ENCODE results near the gene FAM13C. TPM values are rescaled to one million over a fixed set of nuclear protein-coding genes. Genes with fewer than 3 reads are reported as not detected.

FAM13C gene
- total and polyA plus RNA-seq, 2 of the 13 experiments (the other 11 are each of a cell fraction or from before 2014, with no cell fraction given): 0.07 to 0.26 TPM

GRCh38 chr10:59375990-59376389 is 13.6 kb upstream of the FAM13C start (continued):
- TF ChIP-seq RERE (CRISPR knock-in tag; IDR thresholded peaks at IDR 0.05; ENCODE audit: low read depth): no peak
- TF ChIP-seq ZNF878 (CRISPR knock-in tag; IDR thresholded peaks at IDR 0.05): no peak
- TF ChIP-seq BHLHE40 (IDR thresholded peaks at IDR 0.05; ENCODE audit: low read length): no peak

- Histone ChIP-seq H3K4me2 (ENCODE audit: low read depth, low read length) (no peak overlapping the region), H3K9me3 (ENCODE audit: low read length) (no peaks in the 10 kb centered on the region), H3K4me1 (ENCODE audit: insufficient read depth, low read length) (no peaks in the 10 kb centered on the region), H3K9ac (ENCODE audit: insufficient read depth, low read depth, low read length) (no peak overlapping the region), H3K27ac (ENCODE audit: extremely low read length, insufficient read depth, low read length) (no peak overlapping the region), H3K36me3 (replicated peaks in 1 of 2; ENCODE audit: control insufficient read depth in 1 of 2, insufficient read depth in 2 of 2, low read length in 2 of 2) (no peaks in the 10 kb centered on the region), H2AFZ (ENCODE audit: low read length) (no peak overlapping the region), H3K79me2 (ENCODE audit: insufficient read depth, low read length) (no peaks in the 10 kb centered on the region), H4K20me1 (ENCODE audit: insufficient read depth, low read length) (no peaks in the 10 kb centered on the region), H3K4me3 (replicated peaks in 1 of 3; ENCODE audit: insufficient read depth in 1 of 3, low read depth in 2 of 3, low read length in 3 of 3) (no peak overlapping the region), H3K27me3 (ENCODE audit: control insufficient read depth in 1 of 2, insufficient read depth in 2 of 2, low read length in 2 of 2) (no peaks in the 10 kb centered on the region; a peak in 1 of 5 replicates)
- ATAC-seq: no peak
- in situ Hi-C loops (cut with HindIII; ENCODE audit: extremely low pct_ligation_motif_present, low pct_unique_long_range_greater_than_20kb) (no loop called here), intact Hi-C loops (cut with micrococcal nuclease; ENCODE audit: unreplicated experiment) (no loop called here)
- no peak for FAIRE-seq
- ChIA-PET POLR2A (no interaction called here), CTCF (ENCODE audit: low intra/inter-chr PET ratio, low total read pairs) (no interaction called here)
- no peak for TF ChIP-seq ZNF512B (CRISPR knock-in tag; IDR thresholded peaks at IDR 0.05; ENCODE audit: borderline replicate concordance)
- no peak for TF ChIP-seq FLYWCH1 (CRISPR knock-in tag; IDR thresholded peaks at IDR 0.05)
- no peak for TF ChIP-seq SP2 (CRISPR knock-in tag; IDR thresholded peaks at IDR 0.05)
- no peak for TF ChIP-seq PAWR (CRISPR knock-in tag; IDR thresholded peaks at IDR 0.05; ENCODE audit: borderline replicate concordance)
- TF ChIP-seq, protein P1, sequence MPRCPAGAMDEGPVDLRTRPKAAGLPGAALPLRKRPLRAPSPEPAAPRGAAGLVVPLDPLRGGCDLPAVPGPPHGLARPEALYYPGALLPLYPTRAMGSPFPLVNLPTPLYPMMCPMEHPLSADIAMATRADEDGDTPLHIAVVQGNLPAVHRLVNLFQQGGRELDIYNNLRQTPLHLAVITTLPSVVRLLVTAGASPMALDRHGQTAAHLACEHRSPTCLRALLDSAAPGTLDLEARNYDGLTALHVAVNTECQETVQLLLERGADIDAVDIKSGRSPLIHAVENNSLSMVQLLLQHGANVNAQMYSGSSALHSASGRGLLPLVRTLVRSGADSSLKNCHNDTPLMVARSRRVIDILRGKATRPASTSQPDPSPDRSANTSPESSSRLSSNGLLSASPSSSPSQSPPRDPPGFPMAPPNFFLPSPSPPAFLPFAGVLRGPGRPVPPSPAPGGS (CRISPR knock-in tag; IDR thresholded peaks at IDR 0.05): no peak
- TF ChIP-seq, protein P2, sequence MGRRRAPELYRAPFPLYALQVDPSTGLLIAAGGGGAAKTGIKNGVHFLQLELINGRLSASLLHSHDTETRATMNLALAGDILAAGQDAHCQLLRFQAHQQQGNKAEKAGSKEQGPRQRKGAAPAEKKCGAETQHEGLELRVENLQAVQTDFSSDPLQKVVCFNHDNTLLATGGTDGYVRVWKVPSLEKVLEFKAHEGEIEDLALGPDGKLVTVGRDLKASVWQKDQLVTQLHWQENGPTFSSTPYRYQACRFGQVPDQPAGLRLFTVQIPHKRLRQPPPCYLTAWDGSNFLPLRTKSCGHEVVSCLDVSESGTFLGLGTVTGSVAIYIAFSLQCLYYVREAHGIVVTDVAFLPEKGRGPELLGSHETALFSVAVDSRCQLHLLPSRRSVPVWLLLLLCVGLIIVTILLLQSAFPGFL (CRISPR knock-in tag; IDR thresholded peaks at IDR 0.05): no peak
- no peak for TF ChIP-seq SNAI1 (CRISPR knock-in tag; IDR thresholded peaks at IDR 0.05; ENCODE audit: borderline replicate concordance)
- TF ChIP-seq, protein P3, sequence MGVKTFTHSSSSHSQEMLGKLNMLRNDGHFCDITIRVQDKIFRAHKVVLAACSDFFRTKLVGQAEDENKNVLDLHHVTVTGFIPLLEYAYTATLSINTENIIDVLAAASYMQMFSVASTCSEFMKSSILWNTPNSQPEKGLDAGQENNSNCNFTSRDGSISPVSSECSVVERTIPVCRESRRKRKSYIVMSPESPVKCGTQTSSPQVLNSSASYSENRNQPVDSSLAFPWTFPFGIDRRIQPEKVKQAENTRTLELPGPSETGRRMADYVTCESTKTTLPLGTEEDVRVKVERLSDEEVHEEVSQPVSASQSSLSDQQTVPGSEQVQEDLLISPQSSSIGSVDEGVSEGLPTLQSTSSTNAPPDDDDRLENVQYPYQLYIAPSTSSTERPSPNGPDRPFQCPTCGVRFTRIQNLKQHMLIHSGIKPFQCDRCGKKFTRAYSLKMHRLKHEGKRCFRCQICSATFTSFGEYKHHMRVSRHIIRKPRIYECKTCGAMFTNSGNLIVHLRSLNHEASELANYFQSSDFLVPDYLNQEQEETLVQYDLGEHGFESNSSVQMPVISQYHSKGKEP (CRISPR knock-in tag; IDR thresholded peaks at IDR 0.05): no peak
- no peak for DNase-seq (ENCODE audit: low spot score)
- no TSS peak for BruUV-seq (replicated peaks)
Measured at GRCh38 chr10:59374916-59375315, 12.6 kb upstream of the FAM13C start.

Data from HepG2 (cell line).